PC-9 (cell line): Measurements from ENCODE around the gene TECPR1. TPM values are rescaled to one million over a fixed set of nuclear protein-coding genes. Genes with fewer than 3 reads are reported as not detected.

Source experiments
- BruUV-seq: library from RNA; stranded (reverse); fragments of 400-500 nt; replicated peaks from 2 replicates; lab custom pipeline; 2021; lab: Mats Ljungman, UMichigan
- CTCF ChIA-PET: fragments of 300-600 bp; sonication (Branson Sonifier 250); formaldehyde crosslinking; loops from one replicate; lab custom pipeline; 2022; ENCODE audit warnings: antibody characterized with exemption; lab: Charles Lee
- POLR2A ChIA-PET: fragments of 300-600 bp; sonication (Branson Sonifier 250); formaldehyde crosslinking; loops from one replicate; lab custom pipeline; 2022; ENCODE audit warnings: antibody characterized with exemption; ENCODE audit not compliant: unreplicated experiment; lab: Charles Lee
- DNase-seq, 2 experiments: peaks; one replicate each; pipeline versions ENCODE4 v3.0.0 to v3.0.0-alpha.2; 2015 to 2022; ENCODE audit warnings: mixed read lengths in 1 of 2
- H2AFZ ChIP-seq: fragments of 200-600 bp; sonication (generic); 2 replicates; pipeline ENCODE4 v1.8.1; 2017; ENCODE audit warnings: antibody characterized with exemption
- H3F3A ChIP-seq: fragments of 200-600 bp; sonication (generic); 2 replicates; pipeline ENCODE4 v1.8.1; 2017; ENCODE audit warnings: antibody characterized with exemption, mild to moderate bottlenecking, low read depth; ENCODE audit not compliant: insufficient read depth
- H3K27ac ChIP-seq: fragments of 200-600 bp; sonication (generic); 2 replicates; pipeline ENCODE4 v1.6.1; 2016; ENCODE audit warnings: mixed run types
- H3K27me3 ChIP-seq: fragments of 200-600 bp; sonication (generic); 2 replicates; pipeline ENCODE4 v1.6.1; 2016; ENCODE audit warnings: low read depth, mixed run types; ENCODE audit not compliant: insufficient read depth
- H3K36me3 ChIP-seq: fragments of 200-600 bp; sonication (generic); 2 replicates; pipeline ENCODE4 v1.6.1; 2016; ENCODE audit warnings: low read depth, mixed run types
- H3K4me1 ChIP-seq: fragments of 200-600 bp; sonication (generic); replicated peaks from 2 replicates; pipeline ENCODE4 v1.6.1; 2016; ENCODE audit warnings: mixed run types; ENCODE audit not compliant: insufficient read depth
- H3K4me2 ChIP-seq: fragments of 200-600 bp; sonication (generic); 2 replicates; pipeline ENCODE4 v1.6.1; 2017; ENCODE audit warnings: mixed run types
- H3K4me3 ChIP-seq: fragments of 200-600 bp; sonication (generic); 2 replicates; pipeline ENCODE4 v1.6.1; 2016; ENCODE audit warnings: mixed run types
- H3K79me2 ChIP-seq: fragments of 200-600 bp; sonication (generic); 2 replicates; pipeline ENCODE4 v1.6.1; 2017; ENCODE audit warnings: low read depth, mixed run types
- H3K9me2 ChIP-seq: fragments of 200-600 bp; sonication (generic); 2 replicates; pipeline ENCODE4 v1.8.1; 2017; ENCODE audit warnings: mild to moderate bottlenecking; ENCODE audit not compliant: insufficient read depth
- H3K9me3 ChIP-seq: fragments of 200-600 bp; sonication (generic); 2 replicates; pipeline ENCODE4 v1.8.1; 2016; ENCODE audit warnings: low read depth; ENCODE audit not compliant: insufficient read depth
- H4K20me1 ChIP-seq: fragments of 200-600 bp; sonication (generic); 2 replicates; pipeline ENCODE4 v1.8.1; 2017; ENCODE audit not compliant: insufficient read depth
- EZH2 ChIP-seq: fragments of 200-600 bp; sonication (generic); IDR thresholded peaks from 2 replicates; pipeline ENCODE4 v1.8.0; 2017; ENCODE audit warnings: antibody characterized with exemption, low read depth
- intact Hi-C: fragments of 100-400 bp; cut with micrococcal nuclease; formaldehyde crosslinking; loops from one replicate; pipeline ENCODE4 v1.10.0; 2022; ENCODE audit not compliant: unreplicated experiment
- total RNA-seq: library from RNA; stranded (reverse); gene quantifications from 2 replicates; pipeline ENCODE4 v1.2.3, GENCODE V29; 2021
- TF ChIP-seq, protein P1 (sequence below): fragments of 200-600 bp; sonication (generic); conservative IDR thresholded peaks from 2 replicates; pipeline ENCODE4 v1.6.1; 2017; ENCODE audit warnings: mixed run types, antibody characterized with exemption, mild to moderate bottlenecking, moderate library complexity

The TECPR1 gene
- total RNA-seq, 1 experiment from 2014 or later: 22.7 TPM

DNA sequence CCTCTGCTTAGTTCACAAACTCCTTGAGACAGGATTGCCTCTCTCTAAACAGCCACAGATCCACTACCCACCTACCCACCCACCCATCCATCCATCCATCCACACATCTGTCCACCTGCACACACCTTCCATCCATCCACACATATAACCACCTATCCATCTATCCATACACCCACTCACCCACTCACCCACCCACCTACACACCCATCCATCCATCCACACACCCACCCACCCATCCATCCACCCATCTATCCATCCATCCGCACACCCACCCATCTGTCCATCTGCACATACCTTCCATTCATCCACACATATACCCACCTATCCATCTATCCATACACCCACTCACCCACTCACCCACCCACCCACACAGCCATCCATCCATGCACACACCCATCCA is 9.7 kb downstream of the TECPR1 start:
- Histone ChIP-seq H3F3A (no peaks in the 10 kb centered on the region), H2AFZ (no peak overlapping the region), H3K27ac (no peak overlapping the region), H3K4me3 (no peak overlapping the region), H3K9me3 (no peaks in the 10 kb centered on the region), H3K79me2 (no peaks in the 10 kb centered on the region), H3K4me2 (no peak overlapping the region), H3K27me3 (no peaks in the 10 kb centered on the region), H3K4me1 (no peaks in the 10 kb centered on the region), H4K20me1 (no peaks in the 10 kb centered on the region), H3K9me2 (no peaks in the 10 kb centered on the region), H3K36me3 (no peaks in the 10 kb centered on the region)
- CTCF ChIA-PET: no interaction called here
- no peak for TF ChIP-seq EZH2
- TF ChIP-seq, protein P1, sequence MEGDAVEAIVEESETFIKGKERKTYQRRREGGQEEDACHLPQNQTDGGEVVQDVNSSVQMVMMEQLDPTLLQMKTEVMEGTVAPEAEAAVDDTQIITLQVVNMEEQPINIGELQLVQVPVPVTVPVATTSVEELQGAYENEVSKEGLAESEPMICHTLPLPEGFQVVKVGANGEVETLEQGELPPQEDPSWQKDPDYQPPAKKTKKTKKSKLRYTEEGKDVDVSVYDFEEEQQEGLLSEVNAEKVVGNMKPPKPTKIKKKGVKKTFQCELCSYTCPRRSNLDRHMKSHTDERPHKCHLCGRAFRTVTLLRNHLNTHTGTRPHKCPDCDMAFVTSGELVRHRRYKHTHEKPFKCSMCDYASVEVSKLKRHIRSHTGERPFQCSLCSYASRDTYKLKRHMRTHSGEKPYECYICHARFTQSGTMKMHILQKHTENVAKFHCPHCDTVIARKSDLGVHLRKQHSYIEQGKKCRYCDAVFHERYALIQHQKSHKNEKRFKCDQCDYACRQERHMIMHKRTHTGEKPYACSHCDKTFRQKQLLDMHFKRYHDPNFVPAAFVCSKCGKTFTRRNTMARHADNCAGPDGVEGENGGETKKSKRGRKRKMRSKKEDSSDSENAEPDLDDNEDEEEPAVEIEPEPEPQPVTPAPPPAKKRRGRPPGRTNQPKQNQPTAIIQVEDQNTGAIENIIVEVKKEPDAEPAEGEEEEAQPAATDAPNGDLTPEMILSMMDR: no peak
- POLR2A ChIA-PET: no interaction called here
- DNase-seq: no peak
- no TSS peak for BruUV-seq
- intact Hi-C loops: no loop called here

DNA sequence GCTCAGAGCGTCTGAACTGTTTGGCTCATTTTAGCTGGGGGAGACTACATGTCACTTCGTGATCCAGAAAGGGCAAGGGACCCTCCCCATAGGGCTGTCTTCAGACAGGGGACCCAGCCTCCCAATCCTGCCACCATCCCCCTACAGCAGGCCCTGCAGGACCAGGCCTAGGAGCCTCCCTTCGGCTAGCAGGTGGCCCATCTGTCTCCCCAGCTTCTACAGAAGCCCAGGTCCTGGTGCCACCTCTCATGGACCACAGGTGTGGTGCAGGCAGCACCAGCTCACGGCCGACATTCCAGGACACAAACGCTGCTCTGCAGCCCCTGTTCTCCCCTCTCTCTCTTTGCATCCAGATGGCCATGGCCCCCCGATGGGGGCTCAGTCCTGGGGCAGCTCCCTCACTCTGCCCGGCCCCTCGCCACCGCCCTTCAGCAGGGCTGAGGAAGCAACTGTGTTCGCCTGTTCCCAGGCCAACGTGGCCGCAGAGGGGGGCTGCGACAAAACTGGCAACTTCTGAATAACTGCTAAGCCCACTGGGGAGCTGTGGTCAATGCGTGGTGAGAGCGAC is 10.3 kb downstream of the TECPR1 start:
- CTCF ChIA-PET: no interaction called here
- H3K36me3 ChIP-seq: no peaks in the 10 kb centered on the region
- H3K79me2 ChIP-seq: no peaks in the 10 kb centered on the region
- TF ChIP-seq, protein P1: no peak; the same call in 1 of the 2 replicates
- no peak for TF ChIP-seq EZH2
- no peaks in the 10 kb centered on the region for H3K9me2 ChIP-seq
- H3F3A ChIP-seq: no peaks in the 10 kb centered on the region
- H3K9me3 ChIP-seq: no peaks in the 10 kb centered on the region
- DNase-seq: no peak
- H3K4me2 ChIP-seq: no peak overlapping the region
- no TSS peak for BruUV-seq
- POLR2A ChIA-PET: no interaction called here
- no peaks in the 10 kb centered on the region for H3K4me1 ChIP-seq
- H4K20me1 ChIP-seq: no peaks in the 10 kb centered on the region
- intact Hi-C loops: no loop called here
- H3K4me3 ChIP-seq: no peak overlapping the region
- H3K27me3 ChIP-seq: no peaks in the 10 kb centered on the region
- no peak overlapping the region for H2AFZ ChIP-seq
- no peak overlapping the region for H3K27ac ChIP-seq

DNA sequence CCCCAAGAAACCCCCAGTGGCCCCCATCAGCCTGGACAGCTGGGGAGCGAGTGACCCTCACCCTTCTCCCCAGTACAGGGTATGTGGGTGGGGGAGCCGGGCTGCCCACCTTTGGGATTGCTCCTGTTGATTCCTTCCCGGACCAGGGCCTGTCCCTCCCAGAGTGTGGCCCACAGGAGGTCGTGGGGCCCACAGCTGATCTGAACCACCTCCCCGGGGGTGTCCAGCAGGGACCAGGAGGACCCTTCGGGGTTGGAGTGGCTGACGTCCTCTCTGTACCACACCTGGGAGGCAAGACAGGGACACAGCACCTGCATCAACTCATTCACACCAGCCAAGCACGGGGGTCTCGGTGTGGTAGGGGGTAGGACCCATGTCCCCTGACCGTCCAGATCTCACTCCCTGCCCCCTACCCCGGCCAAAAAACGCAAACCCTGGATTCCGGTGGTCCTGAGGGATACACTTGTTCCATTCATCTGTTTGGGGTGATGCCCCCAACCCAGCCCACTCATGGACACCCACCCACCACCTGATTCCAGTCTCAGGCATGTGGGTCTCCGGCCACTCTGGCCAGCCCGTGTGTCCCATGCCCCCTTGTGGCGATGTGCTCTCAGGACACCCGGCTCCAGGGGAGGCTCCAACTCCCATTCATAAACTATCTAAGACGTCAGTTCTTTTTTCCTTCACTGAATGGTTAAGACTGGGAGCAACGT is 10.9 kb downstream of the TECPR1 start:
- CTCF ChIA-PET: no interaction called here
- H3F3A ChIP-seq: no peaks in the 10 kb centered on the region

More for the DNA sequence above, 10.9 kb downstream of the TECPR1 start:
- H3K27ac ChIP-seq: no peak overlapping the region
- no peak overlapping the region for H3K4me2 ChIP-seq
- no peaks in the 10 kb centered on the region for H3K9me3 ChIP-seq
- no peaks in the 10 kb centered on the region for H4K20me1 ChIP-seq
- POLR2A ChIA-PET: no interaction called here
- H3K4me1 ChIP-seq: no peaks in the 10 kb centered on the region
- no peak overlapping the region for H3K4me3 ChIP-seq
- H3K36me3 ChIP-seq: no peaks in the 10 kb centered on the region
- intact Hi-C loops: no loop called here
- H3K79me2 ChIP-seq: no peaks in the 10 kb centered on the region
- BruUV-seq: no TSS peak
- H3K9me2 ChIP-seq: no peaks in the 10 kb centered on the region
- no peak overlapping the region for H2AFZ ChIP-seq
- no peaks in the 10 kb centered on the region for H3K27me3 ChIP-seq
- DNase-seq: peak in 1 of 2 experiments; percentile 44
- TF ChIP-seq, protein P1: peak; percentile 80
- TF ChIP-seq EZH2: no peak
